DMS114 treated with DMSO at 0.1 percent for 48 hours (cell line): ENCODE measurements around the gene CDH23.

Experiments
- DNase-seq: peaks from one replicate; lab custom pipeline; 2025; ENCODE audit not compliant: unreplicated experiment; lab: John Stamatoyannopoulos, UW

The CDH23 gene

DNA sequence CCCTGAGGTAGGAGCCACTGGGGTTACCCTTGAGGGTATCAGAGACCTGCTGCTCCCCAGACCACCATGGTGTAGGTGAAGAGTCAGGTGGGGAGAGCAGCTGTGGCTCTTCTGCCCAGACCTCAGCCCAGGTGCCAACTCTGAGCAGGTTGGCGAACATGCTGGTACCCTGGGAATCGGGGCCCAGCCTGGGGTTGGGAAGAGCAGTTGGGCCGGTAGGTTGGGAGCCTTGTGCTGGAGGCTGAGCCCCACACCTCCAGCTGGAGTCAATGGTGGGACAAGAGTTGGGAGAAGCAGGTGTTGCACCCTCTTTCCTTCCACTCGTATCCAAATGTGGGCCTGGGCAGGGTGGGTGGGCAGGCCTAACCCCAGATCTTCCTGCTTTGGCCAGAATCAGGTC, 114.5 kb downstream of the CDH23 start:
- no peak for DNase-seq

DNA sequence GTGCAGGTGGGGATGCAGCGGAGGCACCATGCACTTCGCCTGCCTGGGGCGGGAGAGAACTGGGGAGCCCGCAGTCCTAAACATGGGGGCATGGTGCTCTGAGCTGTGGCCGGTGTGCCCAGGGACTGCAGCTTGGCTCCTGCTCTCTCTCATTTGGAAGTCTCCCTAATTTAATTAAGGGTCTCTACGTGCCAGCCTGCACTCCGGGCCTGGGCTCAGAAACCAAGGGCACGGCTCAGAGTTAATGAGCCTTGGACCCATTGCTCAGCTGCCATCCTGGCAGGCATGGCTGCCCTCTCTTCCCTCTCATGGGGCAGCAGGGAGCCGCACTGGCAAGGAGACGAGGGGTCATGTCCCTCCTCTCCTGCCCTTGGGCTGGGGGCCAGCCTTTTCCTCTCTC, 115.6 kb downstream of the CDH23 start:
- no peak for DNase-seq

GRCh38 chr10:71512761-71513539, 116.2 kb downstream of the CDH23 start:
- DNase-seq = no peak

DNA sequence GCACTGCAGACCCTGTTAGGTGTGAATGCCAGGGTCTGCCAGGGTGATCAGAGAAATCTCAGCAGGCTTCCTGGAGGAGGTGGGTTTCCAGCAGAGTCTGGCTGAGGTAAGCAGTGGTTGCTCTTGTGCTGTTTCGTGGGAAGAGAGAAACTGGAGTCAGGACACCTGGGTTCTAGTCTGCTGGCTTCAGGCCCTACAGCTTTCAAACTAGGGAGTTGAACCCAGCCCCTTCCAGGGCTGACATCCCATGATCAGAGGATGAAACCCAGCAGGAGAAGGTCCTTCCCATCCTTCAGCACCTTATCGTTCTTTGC, 116.8 kb downstream of the CDH23 start:
- DNase-seq = no peak

DNA sequence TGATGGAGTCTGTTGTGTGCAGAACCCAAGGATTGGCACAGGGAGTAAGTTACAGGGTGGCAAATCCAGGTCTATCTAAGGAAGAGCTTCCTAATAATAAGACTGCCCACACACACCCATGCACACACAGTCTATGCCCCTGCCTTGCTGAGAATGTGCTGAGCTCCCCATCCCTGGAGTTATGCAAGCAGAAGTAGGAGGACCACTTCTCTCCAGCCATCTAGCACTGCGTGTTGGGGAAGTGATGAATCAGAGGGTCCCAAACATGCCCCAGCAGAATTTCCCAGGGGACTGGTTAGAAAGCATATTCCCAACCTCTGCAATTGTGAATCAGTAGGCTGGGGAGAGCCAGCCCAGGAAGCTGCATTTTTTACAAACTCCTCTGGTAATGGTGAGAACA, 117.2 kb downstream of the CDH23 start:
- no peak for DNase-seq

DNA sequence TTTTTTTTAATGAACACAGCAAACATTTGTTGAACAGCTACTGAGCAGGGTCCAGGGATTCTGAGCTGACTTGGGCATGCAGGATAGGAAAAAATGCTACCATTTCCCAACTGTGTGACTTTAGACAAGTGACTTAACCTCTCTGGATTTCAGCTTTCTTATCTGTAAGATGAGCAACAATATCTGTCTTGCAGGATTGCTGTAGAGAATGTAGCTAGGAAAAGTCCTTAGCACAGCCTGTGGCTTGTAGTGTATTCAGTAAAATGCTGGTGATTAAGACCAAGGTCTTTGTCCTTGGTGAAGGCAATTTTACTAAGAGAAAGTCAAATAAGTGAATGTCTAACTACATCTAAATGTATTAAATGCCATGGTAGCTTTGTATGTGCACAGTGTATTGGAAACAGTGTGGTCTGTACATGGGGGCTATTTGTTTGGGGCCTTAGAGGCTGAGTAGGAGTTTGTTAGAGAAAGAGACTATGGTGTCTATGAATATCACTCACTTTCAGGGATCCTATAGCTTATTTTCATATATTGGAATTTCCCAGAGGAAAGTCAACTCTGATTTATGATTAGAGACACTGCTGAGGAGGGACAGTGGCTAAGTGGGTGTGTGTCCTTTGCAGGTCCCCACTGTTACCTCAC, 118.9 kb downstream of the CDH23 start:
- no peak for DNase-seq

DNA sequence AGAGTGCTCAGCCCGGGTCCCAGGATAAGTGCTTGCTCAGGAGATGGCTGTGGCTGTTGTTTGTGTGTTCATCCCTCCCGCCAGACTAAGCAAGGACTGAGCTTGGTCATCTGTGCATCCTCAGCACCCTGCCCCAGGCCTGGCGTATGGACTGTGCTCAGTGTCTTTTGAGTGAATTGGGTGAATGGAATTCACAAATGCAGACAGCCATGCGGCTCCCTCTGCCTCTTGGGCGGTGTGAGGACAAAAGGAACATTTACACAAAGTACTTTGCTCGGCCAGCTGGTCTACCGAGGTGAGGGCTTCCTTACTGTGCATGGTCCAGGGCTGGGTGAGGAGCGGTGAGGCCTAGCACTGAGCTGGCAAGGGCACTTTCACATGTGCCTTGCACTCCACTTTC, 120.2 kb downstream of the CDH23 start:
- no peak for DNase-seq

DNA sequence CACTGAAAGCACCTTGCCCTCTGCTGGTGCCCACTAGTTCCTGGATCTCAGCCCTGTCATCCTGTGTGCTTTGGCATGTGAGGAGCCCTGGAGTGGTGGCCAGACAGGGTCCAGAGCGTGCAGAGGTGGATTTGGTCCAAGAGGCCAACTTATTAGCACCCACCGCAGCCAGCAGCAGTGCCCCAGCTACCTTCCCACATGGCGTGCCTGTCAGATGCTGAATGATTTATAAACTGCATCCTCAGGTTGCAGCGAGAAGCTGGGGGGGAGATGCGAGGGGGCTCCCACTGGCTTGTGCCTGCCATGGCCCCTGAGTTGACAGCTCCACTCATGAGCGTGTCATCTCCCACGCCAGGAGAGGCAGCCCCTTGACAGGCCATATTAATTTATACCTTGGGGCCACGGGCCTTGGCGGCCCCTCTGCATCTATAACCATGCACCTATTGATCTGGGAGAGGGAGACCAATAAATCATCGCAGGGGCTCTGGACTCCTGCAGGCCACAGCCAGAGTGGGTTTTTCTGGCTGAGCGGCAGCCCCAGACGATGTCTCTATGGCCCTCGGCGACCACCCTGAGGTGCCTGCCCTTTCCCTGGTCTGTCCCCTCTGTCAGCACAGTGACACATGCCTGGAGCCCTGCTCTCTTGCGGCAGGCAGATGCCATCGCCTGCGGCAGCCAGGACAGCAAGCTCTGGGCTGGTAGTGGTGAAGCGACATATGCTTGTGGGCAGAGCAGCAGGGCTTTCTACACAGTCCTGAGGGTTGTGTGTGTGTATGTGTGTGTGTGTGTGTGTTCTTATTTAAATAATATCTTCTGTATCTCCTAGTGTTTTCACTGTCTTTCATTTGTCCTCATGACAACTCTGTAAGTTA, 120.8 kb downstream of the CDH23 start:
- no peak for DNase-seq

DNA sequence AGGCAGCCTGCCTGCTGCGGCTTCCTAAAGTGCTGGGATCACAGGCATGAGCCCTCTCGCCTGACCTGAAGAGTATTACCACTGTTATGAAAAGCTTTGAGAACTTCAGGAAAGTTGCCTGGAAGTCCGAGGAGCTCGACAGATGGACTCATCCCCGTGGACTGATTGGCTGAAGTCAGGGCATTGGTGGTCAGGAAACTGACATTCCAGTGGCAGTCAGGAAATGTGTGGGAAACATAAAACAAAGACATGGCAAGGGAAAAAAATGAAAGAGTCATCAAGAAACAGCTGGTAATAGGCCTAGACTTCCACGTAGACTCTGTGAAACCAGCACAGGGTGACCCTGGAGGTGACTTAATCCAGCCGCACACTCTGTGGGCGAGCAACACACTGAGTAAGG, 123.3 kb downstream of the CDH23 start:
- no peak for DNase-seq

DNA sequence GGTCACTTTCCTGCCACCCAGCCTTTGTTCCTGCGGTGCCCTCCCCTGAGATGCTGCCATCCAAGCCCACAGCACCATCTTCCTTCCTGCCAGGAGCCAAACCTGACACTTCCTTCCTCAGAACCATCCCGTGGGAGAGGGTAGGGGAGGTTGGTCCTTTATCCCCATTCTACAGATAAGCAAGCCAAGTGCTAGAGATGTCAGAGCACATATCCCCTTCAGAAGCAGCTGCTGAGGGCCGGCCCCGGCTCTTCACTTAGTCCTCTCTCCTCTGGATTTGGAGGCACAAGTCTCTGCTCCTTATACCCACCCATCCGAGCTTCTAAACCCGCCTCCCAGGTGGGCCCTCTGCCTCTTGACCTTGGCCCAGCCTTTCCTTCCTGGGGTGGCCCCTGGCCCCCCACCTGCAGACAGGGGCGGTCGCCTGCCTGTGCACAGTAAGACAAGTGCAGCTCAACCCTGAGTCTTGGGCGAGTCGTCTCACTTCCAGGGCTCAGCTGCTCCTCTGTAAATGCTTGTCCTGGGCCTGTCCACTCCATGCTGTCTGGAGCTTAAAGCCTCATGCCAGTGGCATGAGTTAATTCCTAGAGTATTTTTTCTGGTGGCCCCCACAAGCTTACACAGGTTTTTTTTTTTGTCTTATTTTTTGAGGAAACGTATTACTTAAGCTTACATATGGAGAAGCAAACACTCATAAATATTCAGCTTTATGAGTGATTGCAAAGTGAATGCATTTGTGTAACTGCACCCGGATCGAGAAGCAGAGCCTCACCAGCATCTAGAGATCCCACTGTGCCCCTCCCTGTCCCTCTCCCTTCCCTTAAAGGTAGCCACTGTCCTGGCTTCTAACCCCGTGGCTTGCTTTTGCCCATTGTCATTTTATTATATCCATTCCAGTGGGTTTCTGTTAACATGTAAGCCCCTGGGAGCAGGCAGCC, 125.1 kb downstream of the CDH23 start:
- no peak for DNase-seq

GRCh38 chr10:71522442-71523144, 125.9 kb downstream of the CDH23 start:
- no peak for DNase-seq

DNA sequence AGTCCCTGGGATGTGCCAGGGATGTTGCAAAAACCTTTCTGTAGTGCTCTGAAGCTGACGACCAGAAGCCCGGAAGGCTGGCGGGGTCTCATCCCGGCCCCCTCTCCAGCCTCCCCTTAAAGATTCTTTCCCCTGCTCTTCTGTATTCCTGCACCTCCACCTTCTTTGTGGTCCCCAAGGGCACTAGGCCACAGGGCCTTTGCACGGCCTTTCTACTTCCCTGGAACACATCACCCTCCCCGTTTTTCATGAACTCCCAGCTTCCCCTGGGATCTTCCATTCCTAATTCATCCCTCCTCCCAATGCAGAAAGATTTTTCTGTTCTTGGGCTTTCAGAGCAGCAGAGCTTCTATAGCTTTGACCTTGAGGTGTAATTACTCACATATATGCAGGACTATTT, 127.0 kb downstream of the CDH23 start:
- no peak for DNase-seq

DNA sequence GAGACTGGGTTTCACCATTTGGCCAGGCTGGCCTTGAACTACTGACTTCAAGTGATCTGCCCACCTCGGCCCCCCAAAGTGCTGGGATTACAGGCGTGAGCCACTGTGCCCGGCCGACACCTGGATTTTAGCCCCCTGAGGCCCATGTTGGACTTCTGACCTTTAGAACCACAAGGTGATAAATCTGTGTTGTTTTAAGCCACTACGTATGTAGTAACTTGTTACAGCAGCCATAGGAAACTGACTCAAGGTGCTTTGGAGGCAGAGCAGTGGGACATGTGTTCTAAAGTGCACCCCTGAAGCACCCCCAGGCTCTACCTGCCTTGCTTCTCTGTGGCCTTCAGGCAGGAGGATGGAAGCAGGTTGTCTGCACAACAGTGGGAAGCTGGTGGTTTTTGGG, 128.4 kb downstream of the CDH23 start:
- no peak for DNase-seq

GRCh38 chr10:71525721-71526120, 129.0 kb downstream of the CDH23 start:
- DNase-seq = no peak

DNA sequence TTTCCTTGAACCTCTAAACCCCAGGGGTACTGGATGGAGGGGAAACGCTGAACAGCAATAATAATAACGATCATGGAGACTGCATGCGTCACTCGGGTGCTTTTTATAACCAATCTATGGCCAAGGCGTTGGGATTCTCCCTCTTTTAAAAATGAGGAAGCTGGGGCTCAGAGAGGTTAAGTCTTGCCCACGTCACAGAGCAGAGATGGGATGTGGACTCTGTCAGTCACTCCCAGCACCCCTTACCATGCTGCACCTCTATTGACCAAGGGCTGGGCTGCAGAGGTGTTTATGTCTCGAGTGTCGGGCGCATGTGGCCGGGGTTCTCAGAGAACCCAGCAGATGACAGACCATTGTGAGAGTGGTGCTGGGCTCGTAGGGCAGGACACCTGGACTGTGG, 129.9 kb downstream of the CDH23 start:
- DNase-seq = no peak

DNA sequence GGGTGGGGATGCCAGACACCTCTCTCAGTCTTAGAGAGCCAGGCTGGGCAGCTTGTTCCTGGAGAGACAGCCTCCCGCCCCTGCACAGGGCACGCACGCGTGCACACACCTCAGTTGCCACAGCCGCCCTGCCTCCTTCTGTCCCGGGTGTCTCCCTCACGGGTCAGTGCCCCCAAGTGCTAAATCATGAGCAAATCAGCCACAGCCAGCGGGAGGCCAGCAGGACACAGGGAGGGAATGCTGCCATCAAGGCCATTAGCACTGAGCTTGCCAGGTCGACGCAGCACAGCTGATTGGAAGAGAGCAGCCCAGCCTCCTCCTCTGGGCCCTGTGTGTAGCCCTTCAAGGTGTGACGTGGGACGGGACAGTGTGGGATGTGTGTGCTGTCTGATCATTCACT, 130.4 kb downstream of the CDH23 start:
- DNase-seq = no peak

DNA sequence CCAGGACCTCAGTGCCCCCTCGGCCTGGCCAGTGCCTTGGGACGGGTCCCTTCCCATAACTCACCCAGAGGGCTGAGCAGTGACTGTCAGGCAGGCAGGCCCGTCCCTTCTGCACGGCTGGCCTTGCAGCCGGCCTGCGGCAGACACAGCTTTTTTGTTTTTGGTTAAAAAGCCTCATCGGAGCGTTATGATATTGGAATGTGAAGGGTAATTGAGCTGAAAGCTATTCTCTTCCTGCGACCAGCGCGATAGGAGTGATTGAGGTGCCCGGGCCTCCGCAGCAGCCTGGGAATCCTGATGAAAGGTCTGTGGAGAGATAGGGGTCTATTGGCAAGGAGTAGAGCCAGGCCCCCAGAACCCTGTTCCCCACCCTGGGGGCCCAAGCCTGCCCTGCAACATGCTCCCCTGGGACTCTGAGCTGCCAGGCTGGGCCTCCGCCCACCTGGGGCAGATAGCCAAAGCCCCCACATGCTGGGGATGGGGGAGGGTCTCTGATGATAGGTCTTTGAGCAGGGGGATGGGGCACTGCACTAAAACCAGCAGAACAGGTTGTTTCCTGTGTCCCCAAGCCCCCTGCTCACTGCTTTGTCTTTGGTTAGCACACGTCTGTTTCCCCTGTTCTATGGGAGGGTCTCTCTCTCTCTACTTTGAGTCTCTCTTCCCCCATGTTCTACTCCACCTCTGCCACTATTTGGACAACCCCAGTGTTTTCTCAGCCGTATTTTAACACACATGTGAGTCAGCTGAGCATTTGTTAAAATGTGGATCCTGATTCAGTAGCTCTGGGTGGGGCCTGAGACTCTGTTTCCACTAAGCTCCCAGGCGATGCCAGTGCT, 131.9 kb downstream of the CDH23 start:
- DNase-seq = no peak

DNA sequence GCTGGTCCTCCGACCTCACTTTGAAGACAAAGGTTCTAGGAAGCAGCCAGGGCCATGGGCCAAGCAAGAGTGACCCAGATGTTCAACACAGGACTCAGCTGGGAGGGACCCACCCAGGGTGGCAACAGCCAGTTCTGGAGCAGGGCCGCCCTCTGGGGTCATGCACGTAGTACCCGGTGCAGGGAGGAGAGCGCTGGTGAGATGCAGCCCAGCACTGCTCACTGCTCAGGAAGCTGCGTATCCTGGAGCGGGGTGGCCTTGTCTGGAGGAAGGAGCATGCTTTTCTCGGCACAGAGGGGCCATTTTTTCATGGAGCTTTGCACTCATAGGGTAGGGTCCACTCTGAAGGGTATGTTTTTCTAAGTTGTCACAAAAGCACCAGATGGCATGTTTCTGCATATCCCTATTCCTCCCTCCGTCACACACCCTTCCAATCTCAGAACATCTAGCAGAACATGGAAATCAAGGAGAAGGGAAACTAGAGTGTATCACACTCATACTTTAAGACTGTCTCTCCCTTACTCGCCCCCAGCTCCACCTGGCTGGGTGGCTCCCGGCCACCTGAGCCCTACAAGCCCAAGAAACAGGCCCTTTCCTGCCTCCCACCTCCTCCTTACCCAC, 132.6 kb downstream of the CDH23 start:
- no peak for DNase-seq

- no peak for DNase-seq
These were observed 134.1 kb downstream of the CDH23 start for GRCh38 chr10:71530781-71531180.
